ENCODE results near the gene MOB2. TPM values are rescaled to one million over a fixed set of nuclear protein-coding genes. Genes with fewer than 3 reads are reported as not detected.

The MOB2 gene
- total and polyA plus RNA-seq, 2 of the 13 experiments (the other 11 are each of a cell fraction or from before 2014, with no cell fraction given) = 21.8 to 27.7 TPM

GRCh38 chr11:1451781-1452470 lies 34.7 kb downstream of the MOB2 start (continued):
- TF ChIP-seq, protein P1, sequence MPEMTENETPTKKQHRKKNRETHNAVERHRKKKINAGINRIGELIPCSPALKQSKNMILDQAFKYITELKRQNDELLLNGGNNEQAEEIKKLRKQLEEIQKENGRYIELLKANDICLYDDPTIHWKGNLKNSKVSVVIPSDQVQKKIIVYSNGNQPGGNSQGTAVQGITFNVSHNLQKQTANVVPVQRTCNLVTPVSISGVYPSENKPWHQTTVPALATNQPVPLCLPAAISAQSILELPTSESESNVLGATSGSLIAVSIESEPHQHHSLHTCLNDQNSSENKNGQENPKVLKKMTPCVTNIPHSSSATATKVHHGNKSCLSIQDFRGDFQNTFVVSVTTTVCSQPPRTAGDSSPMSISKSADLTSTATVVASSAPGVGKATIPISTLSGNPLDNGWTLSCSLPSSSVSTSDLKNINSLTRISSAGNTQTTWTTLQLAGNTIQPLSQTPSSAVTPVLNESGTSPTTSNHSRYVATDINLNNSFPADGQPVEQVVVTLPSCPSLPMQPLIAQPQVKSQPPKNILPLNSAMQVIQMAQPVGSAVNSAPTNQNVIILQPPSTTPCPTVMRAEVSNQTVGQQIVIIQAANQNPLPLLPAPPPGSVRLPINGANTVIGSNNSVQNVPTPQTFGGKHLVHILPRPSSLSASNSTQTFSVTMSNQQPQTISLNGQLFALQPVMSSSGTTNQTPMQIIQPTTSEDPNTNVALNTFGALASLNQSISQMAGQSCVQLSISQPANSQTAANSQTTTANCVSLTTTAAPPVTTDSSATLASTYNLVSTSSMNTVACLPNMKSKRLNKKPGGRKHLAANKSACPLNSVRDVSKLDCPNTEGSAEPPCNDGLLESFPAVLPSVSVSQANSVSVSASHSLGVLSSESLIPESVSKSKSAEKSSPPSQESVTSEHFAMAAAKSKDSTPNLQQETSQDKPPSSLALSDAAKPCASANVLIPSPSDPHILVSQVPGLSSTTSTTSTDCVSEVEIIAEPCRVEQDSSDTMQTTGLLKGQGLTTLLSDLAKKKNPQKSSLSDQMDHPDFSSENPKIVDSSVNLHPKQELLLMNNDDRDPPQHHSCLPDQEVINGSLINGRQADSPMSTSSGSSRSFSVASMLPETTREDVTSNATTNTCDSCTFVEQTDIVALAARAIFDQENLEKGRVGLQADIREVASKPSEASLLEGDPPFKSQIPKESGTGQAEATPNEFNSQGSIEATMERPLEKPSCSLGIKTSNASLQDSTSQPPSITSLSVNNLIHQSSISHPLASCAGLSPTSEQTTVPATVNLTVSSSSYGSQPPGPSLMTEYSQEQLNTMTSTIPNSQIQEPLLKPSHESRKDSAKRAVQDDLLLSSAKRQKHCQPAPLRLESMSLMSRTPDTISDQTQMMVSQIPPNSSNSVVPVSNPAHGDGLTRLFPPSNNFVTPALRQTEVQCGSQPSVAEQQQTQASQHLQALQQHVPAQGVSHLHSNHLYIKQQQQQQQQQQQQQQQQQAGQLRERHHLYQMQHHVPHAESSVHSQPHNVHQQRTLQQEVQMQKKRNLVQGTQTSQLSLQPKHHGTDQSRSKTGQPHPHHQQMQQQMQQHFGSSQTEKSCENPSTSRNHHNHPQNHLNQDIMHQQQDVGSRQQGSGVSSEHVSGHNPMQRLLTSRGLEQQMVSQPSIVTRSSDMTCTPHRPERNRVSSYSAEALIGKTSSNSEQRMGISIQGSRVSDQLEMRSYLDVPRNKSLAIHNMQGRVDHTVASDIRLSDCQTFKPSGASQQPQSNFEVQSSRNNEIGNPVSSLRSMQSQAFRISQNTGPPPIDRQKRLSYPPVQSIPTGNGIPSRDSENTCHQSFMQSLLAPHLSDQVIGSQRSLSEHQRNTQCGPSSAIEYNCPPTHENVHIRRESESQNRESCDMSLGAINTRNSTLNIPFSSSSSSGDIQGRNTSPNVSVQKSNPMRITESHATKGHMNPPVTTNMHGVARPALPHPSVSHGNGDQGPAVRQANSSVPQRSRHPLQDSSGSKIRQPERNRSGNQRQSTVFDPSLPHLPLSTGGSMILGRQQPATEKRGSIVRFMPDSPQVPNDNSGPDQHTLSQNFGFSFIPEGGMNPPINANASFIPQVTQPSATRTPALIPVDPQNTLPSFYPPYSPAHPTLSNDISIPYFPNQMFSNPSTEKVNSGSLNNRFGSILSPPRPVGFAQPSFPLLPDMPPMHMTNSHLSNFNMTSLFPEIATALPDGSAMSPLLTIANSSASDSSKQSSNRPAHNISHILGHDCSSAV (CRISPR knock-in tag; IDR thresholded peaks at IDR 0.05; ENCODE audit: borderline replicate concordance) = no peak
- TF ChIP-seq, protein P2, sequence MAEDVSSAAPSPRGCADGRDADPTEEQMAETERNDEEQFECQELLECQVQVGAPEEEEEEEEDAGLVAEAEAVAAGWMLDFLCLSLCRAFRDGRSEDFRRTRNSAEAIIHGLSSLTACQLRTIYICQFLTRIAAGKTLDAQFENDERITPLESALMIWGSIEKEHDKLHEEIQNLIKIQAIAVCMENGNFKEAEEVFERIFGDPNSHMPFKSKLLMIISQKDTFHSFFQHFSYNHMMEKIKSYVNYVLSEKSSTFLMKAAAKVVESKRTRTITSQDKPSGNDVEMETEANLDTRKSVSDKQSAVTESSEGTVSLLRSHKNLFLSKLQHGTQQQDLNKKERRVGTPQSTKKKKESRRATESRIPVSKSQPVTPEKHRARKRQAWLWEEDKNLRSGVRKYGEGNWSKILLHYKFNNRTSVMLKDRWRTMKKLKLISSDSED (CRISPR knock-in tag; IDR thresholded peaks at IDR 0.05) = no peak
- TF ChIP-seq ZFP82 (CRISPR knock-in tag; IDR thresholded peaks at IDR 0.05; ENCODE audit: borderline replicate concordance) = no peak
